ENCODE measurements around the gene RBM6. TPM values are rescaled to one million over a fixed set of nuclear protein-coding genes. Genes with fewer than 3 reads are reported as not detected.
"Not testable (repeated sequence)": the region's sequence is repeated elsewhere in the genome, so short reads cannot be mapped to it uniquely, and the experiment has no call there.

RBM6 gene
- total RNA-seq, 1 donor from 2014 or later: 117 TPM

- peaks cover 15% of the 10 kb centered on the region for H3K4me1 Mint-ChIP-seq
- H3K27me3 Mint-ChIP-seq (ENCODE audit: low read depth): no peaks in the 10 kb centered on the region
- no peaks in the 10 kb centered on the region for H3K36me3 Mint-ChIP-seq (ENCODE audit: low read depth)
- no peaks in the 10 kb centered on the region for H3K9me3 Mint-ChIP-seq
- H3K4me3 Mint-ChIP-seq: peak within 1 kb of the TSS; percentile 90
- TF ChIP-seq, protein P1, sequence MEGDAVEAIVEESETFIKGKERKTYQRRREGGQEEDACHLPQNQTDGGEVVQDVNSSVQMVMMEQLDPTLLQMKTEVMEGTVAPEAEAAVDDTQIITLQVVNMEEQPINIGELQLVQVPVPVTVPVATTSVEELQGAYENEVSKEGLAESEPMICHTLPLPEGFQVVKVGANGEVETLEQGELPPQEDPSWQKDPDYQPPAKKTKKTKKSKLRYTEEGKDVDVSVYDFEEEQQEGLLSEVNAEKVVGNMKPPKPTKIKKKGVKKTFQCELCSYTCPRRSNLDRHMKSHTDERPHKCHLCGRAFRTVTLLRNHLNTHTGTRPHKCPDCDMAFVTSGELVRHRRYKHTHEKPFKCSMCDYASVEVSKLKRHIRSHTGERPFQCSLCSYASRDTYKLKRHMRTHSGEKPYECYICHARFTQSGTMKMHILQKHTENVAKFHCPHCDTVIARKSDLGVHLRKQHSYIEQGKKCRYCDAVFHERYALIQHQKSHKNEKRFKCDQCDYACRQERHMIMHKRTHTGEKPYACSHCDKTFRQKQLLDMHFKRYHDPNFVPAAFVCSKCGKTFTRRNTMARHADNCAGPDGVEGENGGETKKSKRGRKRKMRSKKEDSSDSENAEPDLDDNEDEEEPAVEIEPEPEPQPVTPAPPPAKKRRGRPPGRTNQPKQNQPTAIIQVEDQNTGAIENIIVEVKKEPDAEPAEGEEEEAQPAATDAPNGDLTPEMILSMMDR (conservative IDR thresholded peaks at IDR 0.05): peak; percentile 62
- peak within 1 kb of the TSS; percentile 90 for H3K27ac Mint-ChIP-seq (ENCODE audit: unreplicated experiment)
- DNase-seq (ENCODE audit: low read depth, low spot score): peak; percentile 95
Measured at GRCh38 chr3:49929291-49930167, 10.4 kb upstream of the RBM6 start, which contains the start of gene MON1A. Gene MON1A, minus strand, starts transcription at chr3:49929811. Its CDS starts 16,465 bp downstream, at chr3:49913346.

DNA sequence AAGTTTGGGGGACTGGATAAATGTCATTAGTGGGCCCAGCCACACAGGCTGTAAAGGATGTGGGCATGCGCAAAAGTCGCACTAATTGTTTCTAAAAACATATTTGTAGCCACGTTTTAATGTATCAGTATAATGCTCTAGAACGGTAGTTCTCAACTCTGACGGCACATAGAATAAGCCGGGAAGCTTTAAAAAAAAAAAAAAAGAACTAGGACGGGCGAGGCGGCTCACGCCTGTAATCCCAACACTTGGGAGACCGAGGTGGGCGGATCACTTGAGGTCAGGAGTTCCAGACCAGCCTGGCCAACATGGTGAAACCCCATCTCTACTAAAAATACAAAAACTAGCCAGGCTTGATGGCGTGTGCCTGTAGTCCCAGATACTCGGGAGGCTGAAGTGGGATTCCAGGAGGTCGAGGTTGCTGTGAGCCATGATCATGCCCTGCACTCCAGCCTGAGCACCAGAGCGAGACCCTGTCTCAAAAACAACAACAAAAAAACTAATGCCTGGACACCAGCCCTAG is 9.7 kb upstream of the RBM6 start:
- no peaks in the 10 kb centered on the region for H3K9me3 Mint-ChIP-seq
- peak overlapping the region; percentile 68 for H3K27ac Mint-ChIP-seq (ENCODE audit: unreplicated experiment)
- peaks cover 15% of the 10 kb centered on the region for H3K4me1 Mint-ChIP-seq
- DNase-seq (ENCODE audit: low read depth, low spot score): no peak
- TF ChIP-seq, protein P1 (conservative IDR thresholded peaks at IDR 0.05): no peak
- no peaks in the 10 kb centered on the region for H3K27me3 Mint-ChIP-seq (ENCODE audit: low read depth)
- H3K4me3 Mint-ChIP-seq: peak overlapping the region; percentile 90
- no peaks in the 10 kb centered on the region for H3K36me3 Mint-ChIP-seq (ENCODE audit: low read depth)

GRCh38 chr3:49930922-49931321 is 9.0 kb upstream of the RBM6 start:
- Mint-ChIP-seq H3K4me1 (peaks cover 15% of the 10 kb centered on the region), H3K27ac (ENCODE audit: unreplicated experiment) (no peak overlapping the region), H3K9me3 (no peaks in the 10 kb centered on the region), H3K36me3 (ENCODE audit: low read depth) (no peaks in the 10 kb centered on the region), H3K4me3 (peak overlapping the region; percentile 75), H3K27me3 (ENCODE audit: low read depth) (no peaks in the 10 kb centered on the region)
- TF ChIP-seq, protein P1 (conservative IDR thresholded peaks at IDR 0.05): no peak
- no peak for DNase-seq (ENCODE audit: low read depth, low spot score)

GRCh38 chr3:49932281-49932680 is 7.7 kb upstream of the RBM6 start:
- H3K27ac Mint-ChIP-seq (ENCODE audit: unreplicated experiment); H3K9me3 Mint-ChIP-seq; DNase-seq (ENCODE audit: low read depth, low spot score); H3K4me3 Mint-ChIP-seq; H3K36me3 Mint-ChIP-seq (ENCODE audit: low read depth); H3K27me3 Mint-ChIP-seq (ENCODE audit: low read depth): not testable (repeated sequence)
- H3K4me1 Mint-ChIP-seq: peaks cover 15% of the 10 kb centered on the region

GRCh38 chr3:49937090-49937489 is 2.9 kb upstream of the RBM6 start:
- peaks cover 17% of the 10 kb centered on the region for H3K4me1 Mint-ChIP-seq
- TF ChIP-seq, protein P1 (conservative IDR thresholded peaks at IDR 0.05): no peak
- no peak overlapping the region for H3K27ac Mint-ChIP-seq (ENCODE audit: unreplicated experiment)
- no peaks in the 10 kb centered on the region for H3K36me3 Mint-ChIP-seq (ENCODE audit: low read depth)
- H3K9me3 Mint-ChIP-seq: no peaks in the 10 kb centered on the region
- DNase-seq (ENCODE audit: low read depth, low spot score): no peak
- peak overlapping the region; percentile 72 for H3K4me3 Mint-ChIP-seq
- no peaks in the 10 kb centered on the region for H3K27me3 Mint-ChIP-seq (ENCODE audit: low read depth)
